Prostate gland (tissue), 2 donors: Measurements from ENCODE around the gene YEATS2.

Source experiments
- POLR2A ChIP-seq: fragments of 450-650 bp; IDR thresholded peaks from one replicate; pipeline ENCODE4 v1.6.1; 2016; ENCODE audit warnings: antibody characterized with exemption, mild to moderate bottlenecking
- TF ChIP-seq, protein P1 (sequence below), 4 experiments: fragments of 200-600 bp in 2 of 4; fragments of 450-650 bp in 2 of 4; sonication (generic) in 2 of 4; IDR thresholded peaks; 1 replicate in 3 of 4; 2 replicates in 1 of 4; pipeline ENCODE4 v1.5.1; 2016 to 2019; ENCODE audit warnings: antibody characterized with exemption in 4 of 4, mild to moderate bottlenecking in 2 of 4, moderate library complexity in 2 of 4

DNA sequence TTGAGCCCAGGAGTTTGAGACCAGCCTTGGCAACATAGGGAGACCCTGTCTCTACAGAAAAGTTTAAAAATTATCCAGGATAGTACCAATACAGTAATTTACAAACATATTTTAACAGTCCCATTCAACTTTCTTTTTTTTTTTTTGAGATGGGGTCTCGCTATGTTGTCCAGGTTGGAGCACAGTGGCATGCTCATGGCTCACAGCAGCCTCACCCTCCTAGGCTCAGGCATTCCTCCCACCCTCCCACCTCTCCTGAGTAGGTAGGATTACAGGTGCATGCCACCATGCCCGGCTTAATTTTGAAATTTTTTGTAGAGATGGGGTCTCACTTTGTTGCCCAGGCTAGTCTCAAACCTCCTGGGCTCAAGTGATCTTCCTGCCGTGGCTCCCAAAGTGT, 140.3 kb downstream of the YEATS2 start:
- TF ChIP-seq, protein P1, sequence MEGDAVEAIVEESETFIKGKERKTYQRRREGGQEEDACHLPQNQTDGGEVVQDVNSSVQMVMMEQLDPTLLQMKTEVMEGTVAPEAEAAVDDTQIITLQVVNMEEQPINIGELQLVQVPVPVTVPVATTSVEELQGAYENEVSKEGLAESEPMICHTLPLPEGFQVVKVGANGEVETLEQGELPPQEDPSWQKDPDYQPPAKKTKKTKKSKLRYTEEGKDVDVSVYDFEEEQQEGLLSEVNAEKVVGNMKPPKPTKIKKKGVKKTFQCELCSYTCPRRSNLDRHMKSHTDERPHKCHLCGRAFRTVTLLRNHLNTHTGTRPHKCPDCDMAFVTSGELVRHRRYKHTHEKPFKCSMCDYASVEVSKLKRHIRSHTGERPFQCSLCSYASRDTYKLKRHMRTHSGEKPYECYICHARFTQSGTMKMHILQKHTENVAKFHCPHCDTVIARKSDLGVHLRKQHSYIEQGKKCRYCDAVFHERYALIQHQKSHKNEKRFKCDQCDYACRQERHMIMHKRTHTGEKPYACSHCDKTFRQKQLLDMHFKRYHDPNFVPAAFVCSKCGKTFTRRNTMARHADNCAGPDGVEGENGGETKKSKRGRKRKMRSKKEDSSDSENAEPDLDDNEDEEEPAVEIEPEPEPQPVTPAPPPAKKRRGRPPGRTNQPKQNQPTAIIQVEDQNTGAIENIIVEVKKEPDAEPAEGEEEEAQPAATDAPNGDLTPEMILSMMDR (IDR thresholded peaks at IDR 0.05) = no peak
- TF ChIP-seq POLR2A = no peak
